Activated T-helper 9 cell treated with anti-CD3 and anti-CD28 coated beads, Interleukin-2, amount 50 U/mL, for 16 hours (primary cell): ENCODE data around the gene OPRL1.

Source experiments
- DNase-seq: peaks from one replicate; pipeline ENCODE4 v3.0.0-alpha.2; 2020; ENCODE audit warnings: low read depth

Gene OPRL1

GRCh38 chr20:64072498-64073063 lies 7.3 kb upstream of the OPRL1 start:
- no peak for DNase-seq

- DNase-seq = no peak
Measured at GRCh38 chr20:64073476-64074183, 6.3 kb upstream of the OPRL1 start.

- DNase-seq = no peak
Measured at GRCh38 chr20:64074184-64074789, 5.6 kb upstream of the OPRL1 start.

- no peak for DNase-seq
Measured at GRCh38 chr20:64074963-64075362, 4.9 kb upstream of the OPRL1 start.

GRCh38 chr20:64075556-64075955 lies 4.3 kb upstream of the OPRL1 start:
- DNase-seq = no peak

- DNase-seq = no peak
Measured at GRCh38 chr20:64076061-64076997, 3.6 kb upstream of the OPRL1 start.

GRCh38 chr20:64077094-64077493 lies 2.8 kb upstream of the OPRL1 start:
- no peak for DNase-seq

GRCh38 chr20:64077541-64077875 lies 2.4 kb upstream of the OPRL1 start:
- DNase-seq = no peak

- no peak for DNase-seq
Measured at GRCh38 chr20:64077876-64078551, 1.9 kb upstream of the OPRL1 start.

- no peak for DNase-seq
Measured at GRCh38 chr20:64078934-64079272, 979 bp upstream of the OPRL1 start.

GRCh38 chr20:64079273-64080012 lies 439 bp upstream of the OPRL1 start, which contains the start of gene RGS19:
RGS19 (minus strand) TSS chr20:64079518; CDS start chr20:64076886, 2,632 bp downstream.
- peak; percentile 51 for DNase-seq

- DNase-seq = no peak
Measured at GRCh38 chr20:64080813-64081623, 1.1 kb downstream of the OPRL1 start.

- no peak for DNase-seq
Measured at GRCh38 chr20:64081624-64081964, 1.7 kb downstream of the OPRL1 start.

GRCh38 chr20:64082126-64082731 lies 2.3 kb downstream of the OPRL1 start:
- no peak for DNase-seq

GRCh38 chr20:64082820-64083377 lies 3.0 kb downstream of the OPRL1 start:
- DNase-seq = no peak

GRCh38 chr20:64083378-64083803 lies 3.5 kb downstream of the OPRL1 start:
- peak; percentile 54 for DNase-seq

GRCh38 chr20:64083804-64084684 lies 4.2 kb downstream of the OPRL1 start, which contains the start of gene LKAAEAR1:
LKAAEAR1 (minus strand) TSS chr20:64084398; CDS start chr20:64084219, 179 bp downstream.
- no peak for DNase-seq

GRCh38 chr20:64084685-64085152 lies 4.8 kb downstream of the OPRL1 start:
- no peak for DNase-seq
